K562 (cell line): ENCODE results near the gene ARHGAP26. TPM values are rescaled to one million over a fixed set of nuclear protein-coding genes. Genes with fewer than 3 reads are reported as not detected.

Experiments
- CBX5 ChIP-seq: IDR thresholded peaks from 2 replicates; pipeline ENCODE4 v1.6.1; 2014; ENCODE audit warnings: low read depth, borderline replicate concordance
- MTA1 ChIP-seq: fragments of 450-650 bp; IDR thresholded peaks from 2 replicates; pipeline ENCODE4 v1.6.1; 2017; ENCODE audit warnings: borderline replicate concordance
- MXD1 ChIP-seq: fragments of 250-450 bp; sonication (Bioruptor Pico); IDR thresholded peaks from 2 replicates; pipeline ENCODE4 v1.8.0; 2021; ENCODE audit warnings: borderline replicate concordance, mild to moderate bottlenecking, moderate library complexity; ENCODE audit not compliant: poor library complexity, severe bottlenecking
- NCOR1 ChIP-seq: fragments of 450-650 bp; IDR thresholded peaks from 2 replicates; pipeline ENCODE4 v1.6.1; 2016; ENCODE audit warnings: mild to moderate bottlenecking, moderate library complexity
- PRPF4 ChIP-seq: fragments of 200-400 bp; formaldehyde crosslinking; IDR thresholded peaks from one replicate; pipeline ENCODE4 v1.6.1; 2017; ENCODE audit warnings: low read length, low read depth, mild to moderate bottlenecking; ENCODE audit not compliant: insufficient read depth, poor library complexity, severe bottlenecking
- RREB1 ChIP-seq: fragments of 250-450 bp; sonication (Bioruptor Pico); IDR thresholded peaks from 2 replicates; pipeline ENCODE4 v1.4.0; 2020
- ZBTB40 ChIP-seq, 2 experiments: fragments of 450-650 bp in 1 of 2; sonication (generic) in 1 of 2; formaldehyde crosslinking in 1 of 2; IDR thresholded peaks; 2 replicates each; pipeline versions ENCODE4 v1.7.1 to v1.9.0; 2016 to 2022; ENCODE audit warnings: inconsistent platforms in 1 of 2, mild to moderate bottlenecking in 1 of 2, missing genetic modification reagents in 1 of 2
- ZNF639 ChIP-seq, 2 experiments: fragments of 200-800 bp in 1 of 2; sonication (Bioruptor generic) in 1 of 2; sonication (generic) in 1 of 2; formaldehyde crosslinking in 1 of 2; IDR thresholded peaks in 1 of 2; conservative IDR thresholded peaks in 1 of 2; 2 replicates each; pipeline versions ENCODE4 v1.5.0 to v1.6.1; 2016 to 2020; ENCODE audit warnings: missing compliant biosample characterization in 1 of 2, missing genetic modification characterization in 1 of 2, missing genetic modification reagents in 1 of 2
- ZNF766 ChIP-seq: fragments of 200-800 bp; sonication (Bioruptor generic); conservative IDR thresholded peaks from 2 replicates; pipeline ENCODE4 v1.6.1; 2016; ENCODE audit warnings: missing genetic modification characterization, missing compliant biosample characterization
- polyA plus RNA-seq, 8 experiments: library from polyadenylated mRNA; depleted of rRNA in 4 of 8; stranded (reverse) in 5 of 8; unstranded in 3 of 8; fragments of >200 nt; fragmentation: Nextera tagmentation in 2 of 8; fragmentation: Illumina TruSeq in 1 of 8; extraction: Ambion mirVana in 2 of 8; extraction: Trizol in 1 of 8; gene quantifications; 2 replicates each; pipeline versions ENCODE4 v1.2.1 to v1.2.3, GENCODE V29; 2011 to 2014; ENCODE audit warnings: inconsistent platforms in 1 of 8, missing spikeins in 1 of 8
- total RNA-seq, 7 experiments: library from RNA; depleted of rRNA in 6 of 7; stranded (reverse); fragments of >200 nt in 6 of 7; fragmentation: Illumina TruSeq in 2 of 7; extraction: Trizol in 2 of 7; gene quantifications; 2 replicates each; pipeline versions ENCODE4 v1.2.1 to v1.2.3, GENCODE V29; 2011 to 2021; ENCODE audit warnings: low replicate concordance in 1 of 7

Gene ARHGAP26
- total and polyA plus RNA-seq, 9 of the 15 experiments (the other 6 are each of a cell fraction or from before 2014, with no cell fraction given) = 0.13 to 1.1 (median 0.55) TPM

- peak; percentile 94 for TF ChIP-seq RREB1
- 0 out of 2 replicates have a peak, but pooled peaks have one; percentile 39 for TF ChIP-seq MTA1
- TF ChIP-seq PRPF4 = no peak
- TF ChIP-seq ZNF766 (CRISPR knock-in tag) = peak; percentile 65; the same call in 1 of the 2 replicates
- no peak for TF ChIP-seq CBX5
- 0 out of 2 replicates have a peak, but pooled peaks have one; percentile 11 for TF ChIP-seq NCOR1
- 0 out of 4 replicates have a peak, but pooled peaks of 1 of the 2 experiments have one; percentile 51 for TF ChIP-seq ZNF639 (CRISPR knock-in tag; conservative IDR thresholded peaks at IDR 0.05 in 1 of 2, IDR thresholded peaks at IDR 0.05 in 1 of 2)
- TF ChIP-seq ZBTB40 (IDR thresholded peaks at IDR 0.05) = no peak
- no peak for TF ChIP-seq ZBTB40 (CRISPR knock-in tag; IDR thresholded peaks at IDR 0.05)
- TF ChIP-seq MXD1 (CRISPR knock-in tag) = no peak
Observed at GRCh38 chr5:143124593-143124992, 354.4 kb downstream of the ARHGAP26 start (continued).
